SJCRH30 (cell line): ENCODE measurements around the gene CBFA2T3. TPM values are rescaled to one million over a fixed set of nuclear protein-coding genes. Genes with fewer than 3 reads are reported as not detected.
A peak's percentile ranks its signal among the peaks of the same experiment; 100 is the strongest.

Experiments
- DNase-seq, 2 experiments: peaks; one replicate each; pipeline ENCODE4 v3.0.0-alpha.2; 2015 to 2020
- H3K27ac ChIP-seq: fragments of 250-450 bp; sonication (Bioruptor Pico); 2 replicates; pipeline ENCODE4 v1.5.1; 2020; ENCODE audit warnings: mild to moderate bottlenecking, moderate library complexity
- H3K27me3 ChIP-seq: fragments of 250-450 bp; sonication (Bioruptor Pico); 2 replicates; pipeline ENCODE4 v1.5.1; 2020; ENCODE audit warnings: mild to moderate bottlenecking, moderate library complexity
- H3K36me3 ChIP-seq: fragments of 250-450 bp; sonication (Bioruptor Pico); 2 replicates; pipeline ENCODE4 v1.5.1; 2020; ENCODE audit warnings: mild to moderate bottlenecking, moderate library complexity
- H3K4me1 ChIP-seq: fragments of 250-450 bp; sonication (Bioruptor Pico); 2 replicates; pipeline ENCODE4 v1.5.1; 2020; ENCODE audit warnings: mild to moderate bottlenecking, moderate library complexity
- H3K4me3 ChIP-seq: fragments of 250-450 bp; sonication (Bioruptor Pico); 2 replicates; pipeline ENCODE4 v1.5.1; 2020; ENCODE audit warnings: mild to moderate bottlenecking, moderate library complexity
- H3K9me3 ChIP-seq: fragments of 250-450 bp; sonication (Bioruptor Pico); replicated peaks from 2 replicates; pipeline ENCODE4 v1.5.1; 2020; ENCODE audit warnings: mild to moderate bottlenecking, moderate library complexity
- total RNA-seq: library from RNA; depleted of rRNA; stranded (reverse); fragments of >200 nt; shearing (Covaris generic); gene quantifications from 2 replicates; pipeline ENCODE4 v1.2.3, GENCODE V29; 2014

The CBFA2T3 gene
- total RNA-seq, 1 experiment from 2014 or later, result 3.5 TPM

- Histone ChIP-seq H3K27ac (peak overlapping the region; percentile 64), H3K9me3 (no peaks in the 10 kb centered on the region), H3K4me1 (peaks cover 74% of the 10 kb centered on the region), H3K27me3 (no peaks in the 10 kb centered on the region), H3K4me3 (no peak overlapping the region), H3K36me3 (peaks cover 3% of the 10 kb centered on the region)
- no peak for DNase-seq
These were observed 8.3 kb downstream of the CBFA2T3 start for GRCh38 chr16:88968589-88969280.

DNA sequence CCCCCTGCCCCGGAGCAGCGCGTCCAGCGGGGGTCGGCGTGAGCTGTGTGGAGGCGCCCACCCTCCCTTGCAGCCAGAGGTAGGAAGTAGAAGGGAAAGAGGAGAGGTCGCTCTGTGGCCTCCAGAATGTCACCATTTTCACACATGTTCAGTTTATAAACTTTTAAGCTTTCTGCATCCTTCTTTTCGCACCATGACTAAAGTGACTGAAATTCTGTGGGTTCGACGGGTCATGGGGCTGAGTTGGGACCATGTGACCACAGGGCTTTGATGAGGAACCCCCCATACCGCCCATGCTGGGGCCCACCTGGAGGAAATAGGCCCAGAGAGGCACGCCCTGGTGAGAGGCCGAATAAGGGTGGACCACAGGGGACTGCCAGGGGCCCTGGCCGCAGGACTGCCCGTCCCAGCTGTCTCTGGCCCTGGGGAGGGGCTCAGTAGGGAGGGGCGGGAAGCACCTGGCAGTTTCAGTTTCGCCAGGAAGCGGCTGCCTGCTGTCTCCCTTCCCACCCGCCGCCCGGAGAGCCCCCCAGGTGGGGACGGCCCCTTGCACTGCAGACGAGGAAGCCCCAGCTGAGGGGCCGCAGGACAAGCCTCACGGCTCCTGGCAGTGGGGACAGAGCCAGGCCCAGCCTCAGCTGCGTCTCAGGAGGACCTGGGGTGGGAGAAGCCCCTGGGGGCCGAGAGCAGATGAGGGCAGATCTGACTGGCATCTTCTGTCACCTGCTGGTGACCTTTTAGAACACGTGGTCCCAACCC is 9.0 kb downstream of the CBFA2T3 start:
- no peaks in the 10 kb centered on the region for H3K27me3 ChIP-seq
- peaks cover 70% of the 10 kb centered on the region for H3K4me1 ChIP-seq
- peak; percentile 61 to 66 for DNase-seq

GRCh38 chr16:88966986-88967829 is 9.8 kb downstream of the CBFA2T3 start:
- Histone ChIP-seq H3K9me3 (no peaks in the 10 kb centered on the region), H3K4me1 (peaks cover 62% of the 10 kb centered on the region), H3K27ac (peak overlapping the region; percentile 64), H3K4me3 (no peak overlapping the region), H3K36me3 (peaks cover 8% of the 10 kb centered on the region), H3K27me3 (no peaks in the 10 kb centered on the region)
- DNase-seq, result peak in 1 of 2 experiments; percentile 16

More for the DNA sequence above, 9.0 kb downstream of the CBFA2T3 start:
- H3K27ac ChIP-seq, result peak overlapping the region; percentile 64
- H3K9me3 ChIP-seq, result no peaks in the 10 kb centered on the region
- peaks cover 8% of the 10 kb centered on the region for H3K36me3 ChIP-seq
- no peak overlapping the region for H3K4me3 ChIP-seq

GRCh38 chr16:88965826-88966480 is 11.1 kb downstream of the CBFA2T3 start:
- DNase-seq, result no peak
- H3K36me3 ChIP-seq, result peaks cover 8% of the 10 kb centered on the region
- no peak overlapping the region for H3K4me3 ChIP-seq
- peaks cover 54% of the 10 kb centered on the region for H3K4me1 ChIP-seq
- H3K27me3 ChIP-seq, result no peaks in the 10 kb centered on the region
- no peaks in the 10 kb centered on the region; the same call in 1 of the 2 replicates for H3K9me3 ChIP-seq
- peak overlapping the region; percentile 68 for H3K27ac ChIP-seq

- DNase-seq, result peak; percentile 85 to 87
- no peaks in the 10 kb centered on the region for H3K27me3 ChIP-seq
These were observed 11.6 kb downstream of the CBFA2T3 start for GRCh38 chr16:88965411-88965810.

DNA sequence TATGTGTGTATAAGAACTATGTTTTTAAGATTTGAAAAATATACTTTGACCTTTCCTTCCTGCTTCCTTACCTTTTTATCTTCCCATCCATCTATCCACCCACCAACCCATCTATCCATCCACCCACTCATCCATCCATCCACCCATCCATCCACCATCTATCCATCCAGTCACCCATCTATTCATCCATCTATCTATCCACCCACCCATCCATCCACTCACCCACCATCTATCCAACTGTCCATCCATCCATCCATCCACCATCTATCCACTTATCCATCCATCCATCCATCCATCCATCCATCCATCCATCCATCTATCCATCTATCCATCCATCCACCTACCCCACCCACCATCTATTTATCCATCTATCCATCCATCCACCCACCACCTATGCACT is 12.4 kb downstream of the CBFA2T3 start:
- Histone ChIP-seq H3K4me3 (no peak overlapping the region), H3K27ac (no peak overlapping the region), H3K27me3 (no peaks in the 10 kb centered on the region), H3K9me3 (peaks cover 2% of the 10 kb centered on the region; the same call in 1 of the 2 replicates), H3K36me3 (peaks cover 12% of the 10 kb centered on the region), H3K4me1 (peaks cover 43% of the 10 kb centered on the region)
- no peak for DNase-seq

More at GRCh38 chr16:88965411-88965810, 11.6 kb downstream of the CBFA2T3 start:
- H3K27ac ChIP-seq, result peak overlapping the region; percentile 68
- H3K9me3 ChIP-seq, result peaks cover 2% of the 10 kb centered on the region; the same call in 1 of the 2 replicates
- peaks cover 51% of the 10 kb centered on the region for H3K4me1 ChIP-seq
- peaks cover 11% of the 10 kb centered on the region for H3K36me3 ChIP-seq
- no peak overlapping the region for H3K4me3 ChIP-seq

DNA sequence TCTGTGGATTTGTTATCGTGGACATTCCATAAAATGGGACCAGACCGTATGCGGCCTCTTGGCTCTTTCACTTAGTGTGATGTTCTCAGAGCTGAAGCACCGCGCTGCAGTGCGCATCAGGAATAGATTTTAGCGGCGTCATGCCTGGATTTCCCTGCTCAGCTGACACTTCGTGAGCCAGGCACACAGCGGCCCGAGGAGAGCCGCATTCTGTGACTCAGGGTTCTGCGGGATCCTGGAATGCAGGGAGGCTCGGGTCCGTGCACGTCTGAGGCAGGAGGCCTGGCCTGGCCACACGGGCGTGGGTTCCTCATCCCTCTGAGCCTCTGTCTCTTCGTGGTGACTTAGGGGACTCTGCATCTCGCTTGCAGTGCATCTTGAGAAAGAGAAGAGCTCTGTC is 13.4 kb downstream of the CBFA2T3 start:
- H3K4me3 ChIP-seq, result no peak overlapping the region
- no peak overlapping the region for H3K27ac ChIP-seq
- DNase-seq, result no peak
- peaks cover 12% of the 10 kb centered on the region for H3K36me3 ChIP-seq
- H3K9me3 ChIP-seq, result peaks cover 2% of the 10 kb centered on the region; the same call in 1 of the 2 replicates
- H3K27me3 ChIP-seq, result no peaks in the 10 kb centered on the region
- peaks cover 32% of the 10 kb centered on the region for H3K4me1 ChIP-seq

- no peak for DNase-seq
- H3K27ac ChIP-seq, result no peak overlapping the region
- peaks cover 23% of the 10 kb centered on the region for H3K4me1 ChIP-seq
- H3K36me3 ChIP-seq, result peaks cover 12% of the 10 kb centered on the region
- H3K4me3 ChIP-seq, result no peak overlapping the region
- peaks cover 2% of the 10 kb centered on the region; the same call in 1 of the 2 replicates for H3K9me3 ChIP-seq
- no peaks in the 10 kb centered on the region for H3K27me3 ChIP-seq
These were observed 14.4 kb downstream of the CBFA2T3 start for GRCh38 chr16:88962478-88963152.

GRCh38 chr16:88961011-88961410 is 16.0 kb downstream of the CBFA2T3 start:
- no peak overlapping the region for H3K4me3 ChIP-seq
- peaks cover 10% of the 10 kb centered on the region for H3K4me1 ChIP-seq
- DNase-seq, result no peak
- H3K27ac ChIP-seq, result peak overlapping the region; percentile 72; the same call in 1 of the 2 replicates
- H3K27me3 ChIP-seq, result no peaks in the 10 kb centered on the region
- peaks cover 2% of the 10 kb centered on the region; the same call in 1 of the 2 replicates for H3K9me3 ChIP-seq
- peaks cover 12% of the 10 kb centered on the region for H3K36me3 ChIP-seq

- peak overlapping the region; percentile 72 for H3K27ac ChIP-seq
- peaks cover 12% of the 10 kb centered on the region for H3K36me3 ChIP-seq
- peaks cover 2% of the 10 kb centered on the region; the same call in 1 of the 2 replicates for H3K9me3 ChIP-seq
- peaks cover 5% of the 10 kb centered on the region for H3K4me1 ChIP-seq
- no peaks in the 10 kb centered on the region for H3K27me3 ChIP-seq
- DNase-seq, result no peak
- no peak overlapping the region for H3K4me3 ChIP-seq
These were observed 16.5 kb downstream of the CBFA2T3 start for GRCh38 chr16:88960516-88960915.

- H3K4me3 ChIP-seq, result no peak overlapping the region
- H3K27me3 ChIP-seq, result no peaks in the 10 kb centered on the region
- DNase-seq, result no peak
- H3K27ac ChIP-seq, result no peak overlapping the region; the same call in 1 of the 2 replicates
- H3K4me1 ChIP-seq, result no peaks in the 10 kb centered on the region
- peaks cover 10% of the 10 kb centered on the region for H3K36me3 ChIP-seq
- H3K9me3 ChIP-seq, result peaks cover 2% of the 10 kb centered on the region; the same call in 1 of the 2 replicates
These were observed 18.0 kb downstream of the CBFA2T3 start for GRCh38 chr16:88959022-88959421.

DNA sequence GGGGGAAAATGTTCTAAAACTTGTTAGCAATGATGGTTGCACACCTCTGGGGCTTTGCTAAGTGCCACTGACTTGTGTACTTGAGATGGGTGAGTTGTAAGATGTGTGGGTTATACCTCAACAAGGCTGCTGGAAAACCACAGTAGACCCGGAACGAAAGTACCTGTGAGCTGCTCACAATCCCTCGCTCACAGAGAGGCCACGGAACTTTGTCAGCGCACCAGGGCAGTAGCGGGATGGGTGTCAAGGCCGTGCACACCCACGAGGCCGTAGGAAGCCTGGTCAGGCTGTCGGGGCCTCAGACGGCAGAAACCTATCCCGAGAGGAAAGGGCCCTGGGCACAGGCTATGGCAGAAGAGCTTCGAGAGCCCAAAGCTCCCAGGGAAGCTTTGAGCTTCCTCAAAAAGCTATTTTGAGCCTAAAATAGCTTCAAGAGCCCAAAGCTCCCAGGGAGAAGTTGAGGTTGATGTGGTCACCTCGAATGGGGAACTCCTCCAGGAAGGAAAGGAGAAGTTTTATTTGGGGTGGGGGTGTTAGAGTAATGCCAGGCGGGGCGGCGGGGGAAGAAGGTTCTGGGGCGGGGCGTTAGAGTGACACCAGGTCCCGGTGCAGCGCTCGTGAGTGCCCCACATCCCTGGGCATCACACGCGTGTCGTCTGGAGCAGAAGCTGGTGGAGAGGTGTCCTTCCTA is 19.0 kb downstream of the CBFA2T3 start:
- no peak overlapping the region for H3K4me3 ChIP-seq
- no peak for DNase-seq
- no peaks in the 10 kb centered on the region for H3K4me1 ChIP-seq
- H3K36me3 ChIP-seq, result peaks cover 5% of the 10 kb centered on the region; the same call in 1 of the 2 replicates
- no peaks in the 10 kb centered on the region for H3K27me3 ChIP-seq
- H3K27ac ChIP-seq, result no peak overlapping the region
- peaks cover 2% of the 10 kb centered on the region; the same call in 1 of the 2 replicates for H3K9me3 ChIP-seq

- H3K9me3 ChIP-seq, result peaks cover 2% of the 10 kb centered on the region; the same call in 1 of the 2 replicates
- no peaks in the 10 kb centered on the region for H3K27me3 ChIP-seq
- no peaks in the 10 kb centered on the region for H3K4me1 ChIP-seq
- H3K4me3 ChIP-seq, result no peak overlapping the region
- no peak overlapping the region for H3K27ac ChIP-seq
- no peak for DNase-seq
- peaks cover 5% of the 10 kb centered on the region; the same call in 1 of the 2 replicates for H3K36me3 ChIP-seq
These were observed 19.6 kb downstream of the CBFA2T3 start for GRCh38 chr16:88957433-88957767.
